ENCODE results near the gene IDI1. TPM values are rescaled to one million over a fixed set of nuclear protein-coding genes. Genes with fewer than 3 reads are reported as not detected.

The IDI1 gene
- total RNA-seq, 4 donors from 2014 or later = 29.8 to 67.5 (median 60.4) TPM

DNA sequence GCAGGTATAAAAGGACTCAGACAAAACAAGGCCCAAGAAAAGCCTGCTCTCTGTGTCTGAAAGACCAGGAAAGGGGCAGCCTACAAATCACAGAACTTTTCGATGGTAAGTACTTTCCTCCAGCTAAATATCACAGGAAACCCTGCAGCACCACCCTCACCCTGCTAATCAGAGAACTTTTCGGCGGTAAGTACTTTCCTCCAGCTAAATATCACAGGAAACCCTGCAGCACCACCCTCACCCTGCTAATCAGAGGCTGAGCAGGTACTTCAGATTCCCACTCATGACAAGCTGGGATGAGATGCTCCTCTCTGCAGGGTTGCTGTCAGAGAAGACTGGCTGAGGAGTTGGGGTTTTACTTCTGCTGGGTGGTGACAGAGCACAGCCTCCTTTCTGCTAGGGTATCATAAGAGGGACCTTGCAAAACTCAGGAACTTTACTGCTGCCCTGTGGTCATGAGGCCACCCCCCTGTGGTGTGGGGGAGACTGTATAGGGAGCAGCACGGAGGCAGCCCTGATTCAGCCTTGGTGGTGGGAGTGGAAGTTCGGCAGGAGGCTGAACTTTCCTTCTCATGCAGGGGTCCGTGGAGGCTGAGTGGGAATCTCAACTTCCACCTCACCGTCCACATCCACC lies 14.4 kb upstream of the IDI1 start:
- DNase-seq (ENCODE audit: low spot score) (no peak), ATAC-seq (ENCODE audit: low FRiP score) (peak; percentile 38)
- TF ChIP-seq, protein P1, sequence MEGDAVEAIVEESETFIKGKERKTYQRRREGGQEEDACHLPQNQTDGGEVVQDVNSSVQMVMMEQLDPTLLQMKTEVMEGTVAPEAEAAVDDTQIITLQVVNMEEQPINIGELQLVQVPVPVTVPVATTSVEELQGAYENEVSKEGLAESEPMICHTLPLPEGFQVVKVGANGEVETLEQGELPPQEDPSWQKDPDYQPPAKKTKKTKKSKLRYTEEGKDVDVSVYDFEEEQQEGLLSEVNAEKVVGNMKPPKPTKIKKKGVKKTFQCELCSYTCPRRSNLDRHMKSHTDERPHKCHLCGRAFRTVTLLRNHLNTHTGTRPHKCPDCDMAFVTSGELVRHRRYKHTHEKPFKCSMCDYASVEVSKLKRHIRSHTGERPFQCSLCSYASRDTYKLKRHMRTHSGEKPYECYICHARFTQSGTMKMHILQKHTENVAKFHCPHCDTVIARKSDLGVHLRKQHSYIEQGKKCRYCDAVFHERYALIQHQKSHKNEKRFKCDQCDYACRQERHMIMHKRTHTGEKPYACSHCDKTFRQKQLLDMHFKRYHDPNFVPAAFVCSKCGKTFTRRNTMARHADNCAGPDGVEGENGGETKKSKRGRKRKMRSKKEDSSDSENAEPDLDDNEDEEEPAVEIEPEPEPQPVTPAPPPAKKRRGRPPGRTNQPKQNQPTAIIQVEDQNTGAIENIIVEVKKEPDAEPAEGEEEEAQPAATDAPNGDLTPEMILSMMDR (IDR thresholded peaks at IDR 0.05) = no peak

DNA sequence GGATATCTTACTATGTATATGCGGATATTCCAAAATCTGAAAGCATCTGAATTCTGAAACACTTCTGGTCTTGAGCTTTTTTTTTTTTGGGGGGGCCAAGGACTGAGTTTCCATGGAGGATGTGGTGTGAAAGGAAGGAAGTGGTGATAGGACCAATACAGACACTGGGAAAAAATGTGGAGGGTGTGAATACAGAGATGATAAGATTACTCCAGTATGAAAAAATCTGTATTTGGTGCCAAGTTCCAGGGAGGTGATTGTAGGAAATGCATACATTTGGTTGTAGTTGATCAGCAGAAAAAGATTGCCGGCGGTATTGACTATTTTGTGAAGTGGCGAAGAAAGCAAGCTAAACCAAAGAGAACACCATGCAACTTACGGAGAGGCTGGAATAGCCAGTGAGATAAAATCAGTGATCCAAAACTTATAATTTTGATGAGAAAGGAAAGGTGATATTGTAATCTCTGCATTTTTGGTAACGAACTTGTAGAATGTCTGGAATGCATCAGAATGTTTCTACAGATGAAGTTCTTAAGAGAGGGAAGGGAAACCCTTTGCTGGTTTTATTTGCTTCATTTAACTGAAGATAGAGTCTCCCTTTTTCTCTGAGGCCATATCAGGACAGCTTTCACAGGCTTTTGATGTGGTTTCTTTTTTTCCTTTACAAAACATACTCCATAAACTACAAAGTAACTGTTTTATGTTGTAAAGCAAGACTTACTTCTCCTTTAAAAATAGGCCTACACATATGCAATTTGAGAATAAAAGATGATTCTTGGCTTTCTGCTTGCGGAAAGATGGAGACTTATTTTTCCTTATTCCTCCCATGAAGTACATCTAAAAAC lies 13.2 kb upstream of the IDI1 start:
- DNase-seq (ENCODE audit: low spot score) (no peak), ATAC-seq (ENCODE audit: low FRiP score) (peak; percentile 29)
- TF ChIP-seq, protein P1 (IDR thresholded peaks at IDR 0.05) = no peak

DNA sequence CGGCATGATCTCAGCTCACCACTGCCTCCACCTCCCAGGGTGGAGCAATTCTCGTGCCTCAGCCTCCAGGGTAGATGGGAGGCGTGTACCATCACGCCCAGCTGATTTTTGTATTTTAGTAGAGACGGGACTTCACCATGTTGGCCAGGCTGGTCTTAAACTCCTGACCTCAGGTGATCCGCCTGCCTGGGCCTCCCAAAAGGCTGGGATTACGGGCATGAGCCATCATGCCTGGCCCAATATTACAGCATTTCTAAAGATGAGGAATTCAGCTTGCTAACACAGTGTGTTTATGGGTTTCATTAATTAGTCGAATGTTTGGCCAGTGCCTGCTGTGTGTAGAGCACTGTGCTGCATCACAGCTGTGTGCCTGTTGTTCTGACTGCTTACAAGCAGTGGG lies 11.0 kb upstream of the IDI1 start:
- no peak for DNase-seq (ENCODE audit: low spot score)
- TF ChIP-seq, protein P1 (IDR thresholded peaks at IDR 0.05) = no peak
- ATAC-seq (ENCODE audit: low FRiP score) = no peak

DNA sequence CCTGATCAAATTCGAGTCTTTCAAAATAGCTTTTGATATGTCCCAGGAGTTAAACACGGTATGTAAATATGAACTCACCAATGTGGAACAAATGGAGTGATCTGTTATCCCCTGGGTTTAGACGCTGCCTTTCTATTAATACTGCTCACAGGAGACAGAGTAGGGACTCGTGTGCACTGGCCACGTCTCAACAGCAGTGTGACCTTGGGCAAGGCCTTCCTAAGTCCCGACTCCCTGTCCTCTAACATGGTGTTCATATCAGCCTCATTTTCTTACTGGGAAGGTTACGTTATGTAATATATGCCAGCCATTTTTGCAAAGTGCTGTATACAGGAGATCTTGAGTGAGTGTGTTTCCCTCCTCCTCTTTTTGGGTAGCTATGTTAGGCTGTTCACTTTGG lies 9.1 kb upstream of the IDI1 start:
- DNase-seq (ENCODE audit: low spot score) (no peak), ATAC-seq (ENCODE audit: low FRiP score) (no peak)
- TF ChIP-seq, protein P1 (IDR thresholded peaks at IDR 0.05) = no peak

DNA sequence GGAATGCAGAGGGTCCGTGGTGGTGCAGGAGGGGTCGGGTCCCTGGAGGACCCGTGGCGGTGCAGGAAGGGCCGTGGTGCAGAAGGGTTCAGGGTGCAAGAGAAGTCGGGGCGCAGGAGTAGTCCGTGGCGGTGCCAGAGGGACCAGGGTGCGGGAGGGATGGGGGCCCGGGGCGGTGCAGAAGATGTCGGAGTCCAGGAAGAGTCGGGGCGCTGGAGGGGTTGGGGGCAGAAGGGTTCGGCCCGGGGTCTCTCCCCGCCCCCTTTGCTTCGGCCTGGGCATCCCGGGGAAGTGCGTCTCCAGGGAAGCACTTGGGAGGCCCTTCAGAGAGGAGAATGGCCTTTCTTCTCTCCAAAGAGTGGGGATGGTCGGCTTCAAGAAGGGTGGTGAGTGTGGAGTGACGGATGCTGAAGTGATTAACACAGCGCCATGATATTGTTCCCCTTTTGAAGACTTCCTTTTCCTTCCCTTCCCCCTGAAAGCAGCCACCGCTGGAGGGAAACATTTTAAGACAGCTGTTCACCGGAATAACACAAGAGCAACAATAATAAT lies 8.3 kb upstream of the IDI1 start:
- ATAC-seq (ENCODE audit: low FRiP score) (no peak), DNase-seq (ENCODE audit: low spot score) (no peak)
- TF ChIP-seq, protein P1 (IDR thresholded peaks at IDR 0.05) = no peak

DNA sequence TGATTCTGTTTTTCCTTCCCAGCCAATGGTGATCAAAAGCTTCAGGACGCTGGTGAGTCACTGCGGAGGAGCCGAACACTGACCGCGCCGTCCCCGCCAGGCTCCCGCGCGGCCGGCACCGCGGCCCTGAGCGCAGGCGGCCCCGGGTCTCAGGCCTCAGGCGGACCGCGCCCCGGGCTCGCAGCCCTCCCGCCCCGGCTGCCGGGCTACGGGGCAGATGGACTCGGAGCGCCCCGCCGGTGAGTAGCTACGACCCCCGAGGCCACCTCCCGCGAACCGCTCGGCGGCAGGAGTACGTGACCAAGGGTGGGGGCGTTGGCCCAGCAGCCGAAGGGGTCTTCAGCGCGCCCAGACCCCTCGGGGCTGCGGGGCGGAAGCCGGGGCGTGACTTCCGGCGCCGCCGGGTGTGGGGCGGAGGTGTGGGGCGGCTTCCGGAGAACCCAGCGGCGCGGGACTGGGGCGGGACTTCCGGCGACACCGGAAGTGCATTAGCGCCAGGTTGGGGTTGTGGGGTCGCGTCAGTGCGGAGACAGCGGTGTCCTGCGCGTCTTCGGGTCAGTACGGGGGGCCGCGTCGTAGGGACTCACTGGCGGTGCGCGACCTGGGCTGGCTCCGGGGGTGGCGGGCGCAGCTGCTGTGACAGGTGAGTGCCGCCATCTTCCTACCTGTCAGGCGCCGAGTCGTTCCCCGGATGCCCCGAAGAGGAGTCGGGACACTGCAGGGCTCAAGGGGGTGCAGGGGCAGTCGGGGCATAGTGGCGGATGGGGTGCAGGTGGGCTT lies 7.6 kb upstream of the IDI1 start, which contains the start of gene WDR37:
TSS of gene WDR37 (plus strand) at position 60 of the 780 bp plus-strand sequence. CDS start 15,771 bp downstream, outside the sequence.
- peak; percentile 64 for DNase-seq (ENCODE audit: low spot score)
- TF ChIP-seq, protein P1 (IDR thresholded peaks at IDR 0.05) = no peak
- peak; percentile 94 for ATAC-seq (ENCODE audit: low FRiP score)
